HepG2 (cell line): ENCODE measurements around the gene CASKIN2. TPM values are rescaled to one million over a fixed set of nuclear protein-coding genes. Genes with fewer than 3 reads are reported as not detected.
A peak's percentile ranks its signal among the peaks of the same experiment; 100 is the strongest.

ENCODE experiments used
- BCL6 ChIP-seq: IDR thresholded peaks from 2 replicates; pipeline ENCODE4 v1.6.1; 2016; ENCODE audit warnings: missing genetic modification reagents, missing compliant biosample characterization
- CAMTA2 ChIP-seq: sonication (generic); formaldehyde crosslinking; IDR thresholded peaks from 2 replicates; pipeline ENCODE4 v1.4.0; 2020; ENCODE audit warnings: mild to moderate bottlenecking, missing genetic modification reagents, borderline replicate concordance
- CCDC6 ChIP-seq: sonication (generic); formaldehyde crosslinking; IDR thresholded peaks from 2 replicates; pipeline ENCODE4 v1.8.1; 2022; ENCODE audit warnings: mild to moderate bottlenecking, missing genetic modification reagents, moderate library complexity
- CENPBD1 ChIP-seq: sonication (generic); formaldehyde crosslinking; IDR thresholded peaks from 2 replicates; pipeline ENCODE4 v1.8.0; 2022; ENCODE audit warnings: missing genetic modification reagents, low read depth, mild to moderate bottlenecking, borderline replicate concordance
- EEA1 ChIP-seq: sonication (generic); formaldehyde crosslinking; IDR thresholded peaks from 2 replicates; pipeline ENCODE4 v1.5.1; 2020; ENCODE audit warnings: mild to moderate bottlenecking, missing genetic modification reagents, borderline replicate concordance
- ELF1 ChIP-seq: sonication (generic); formaldehyde crosslinking; IDR thresholded peaks from 2 replicates; pipeline ENCODE4 v1.4.0; 2020; ENCODE audit warnings: missing genetic modification reagents
- HBP1 ChIP-seq: IDR thresholded peaks from 2 replicates; pipeline ENCODE4 v1.6.1; 2016; ENCODE audit warnings: low read depth, control low read depth
- HMGA1 ChIP-seq: sonication (generic); formaldehyde crosslinking; conservative IDR thresholded peaks from 2 replicates; pipeline ENCODE4 v1.4.0; 2020; ENCODE audit warnings: missing genetic modification reagents
- HNRNPL ChIP-seq: fragments of 200-400 bp; formaldehyde crosslinking; IDR thresholded peaks from 2 replicates; pipeline ENCODE4 v1.6.1; 2017; ENCODE audit warnings: mild to moderate bottlenecking, low read depth, low read length
- HOXA3 ChIP-seq: sonication (generic); formaldehyde crosslinking; IDR thresholded peaks from 2 replicates; pipeline ENCODE4 v1.5.0; 2020; ENCODE audit warnings: missing genetic modification reagents
- MEIS2 ChIP-seq: sonication (generic); formaldehyde crosslinking; IDR thresholded peaks from 2 replicates; pipeline ENCODE4 v1.9.0; 2021; ENCODE audit warnings: mild to moderate bottlenecking, missing genetic modification reagents
- NFIC ChIP-seq: IDR thresholded peaks from 2 replicates; pipeline ENCODE4 v1.6.1; 2012; ENCODE audit warnings: mild to moderate bottlenecking, low read length, inconsistent platforms
- PBX2 ChIP-seq: IDR thresholded peaks from 2 replicates; pipeline ENCODE4 v1.6.1; 2016; ENCODE audit warnings: control low read depth
- PITX1 ChIP-seq: sonication (generic); formaldehyde crosslinking; IDR thresholded peaks from 2 replicates; pipeline ENCODE4 v1.5.1; 2020; ENCODE audit warnings: mild to moderate bottlenecking, missing genetic modification reagents
- PPARG ChIP-seq: conservative IDR thresholded peaks from 2 replicates; pipeline ENCODE4 v1.6.1; 2016; ENCODE audit warnings: missing biosample characterization, missing genetic modification reagents
- RARG ChIP-seq: sonication (generic); formaldehyde crosslinking; IDR thresholded peaks from 2 replicates; pipeline ENCODE4 v1.4.0; 2020; ENCODE audit warnings: low read depth, mild to moderate bottlenecking, missing genetic modification reagents
- SAP130 ChIP-seq: IDR thresholded peaks from 2 replicates; pipeline ENCODE4 v1.6.1; 2016; ENCODE audit warnings: low read depth
- SIN3B ChIP-seq: fragments of 150-350 bp; IDR thresholded peaks from 2 replicates; pipeline ENCODE4 v1.6.1; 2014; ENCODE audit warnings: low read length
- TARDBP ChIP-seq: sonication (generic); formaldehyde crosslinking; IDR thresholded peaks from 2 replicates; pipeline ENCODE4 v1.8.0; 2022; ENCODE audit warnings: mild to moderate bottlenecking, missing genetic modification reagents
- XBP1 ChIP-seq: sonication (generic); formaldehyde crosslinking; IDR thresholded peaks from 2 replicates; pipeline ENCODE4 v1.5.0; 2020; ENCODE audit warnings: missing genetic modification reagents
- ZC3H4 ChIP-seq: sonication (generic); formaldehyde crosslinking; IDR thresholded peaks from 2 replicates; pipeline ENCODE4 v1.4.0; 2020; ENCODE audit warnings: missing genetic modification reagents, borderline replicate concordance
- ZFY ChIP-seq: sonication (generic); formaldehyde crosslinking; IDR thresholded peaks from 2 replicates; pipeline ENCODE4 v1.4.0; 2020; ENCODE audit warnings: missing genetic modification reagents
- ZNF230 ChIP-seq: sonication (generic); formaldehyde crosslinking; IDR thresholded peaks from 2 replicates; pipeline ENCODE4 v1.4.0; 2020; ENCODE audit warnings: mild to moderate bottlenecking, missing genetic modification reagents
- ZNF232 ChIP-seq: sonication (generic); formaldehyde crosslinking; IDR thresholded peaks from 2 replicates; pipeline ENCODE4 v1.4.0; 2020; ENCODE audit warnings: missing genetic modification reagents, borderline replicate concordance
- ZNF496 ChIP-seq: sonication (generic); formaldehyde crosslinking; IDR thresholded peaks from 2 replicates; pipeline ENCODE4 v1.8.1; 2023; ENCODE audit warnings: mild to moderate bottlenecking, moderate library complexity, missing genetic modification reagents; ENCODE audit not compliant: insufficient replicate concordance
- ZNF619 ChIP-seq: sonication (generic); formaldehyde crosslinking; IDR thresholded peaks from 2 replicates; pipeline ENCODE4 v1.4.0; 2020; ENCODE audit warnings: mild to moderate bottlenecking, missing genetic modification reagents
- ZNF772 ChIP-seq: sonication (generic); formaldehyde crosslinking; IDR thresholded peaks from 2 replicates; pipeline ENCODE4 v1.5.0; 2020; ENCODE audit warnings: mild to moderate bottlenecking, missing genetic modification reagents
- ZNF777 ChIP-seq: sonication (generic); formaldehyde crosslinking; IDR thresholded peaks from 2 replicates; pipeline ENCODE4 v1.4.0; 2020; ENCODE audit warnings: missing genetic modification reagents
- polyA plus RNA-seq, 8 experiments: library from polyadenylated mRNA; depleted of rRNA in 3 of 8; stranded (reverse) in 7 of 8; unstranded in 1 of 8; fragments of >200 nt; fragmentation: Illumina TruSeq in 4 of 8; extraction: Trizol in 4 of 8; gene quantifications; 2 replicates each; pipeline versions ENCODE4 v1.2.1 to v1.2.3, GENCODE V29; 2011 to 2016; ENCODE audit warnings: low read depth in 4 of 8, missing spikeins in 1 of 8, mixed read lengths in 1 of 8; ENCODE audit not compliant: insufficient read depth in 1 of 8
- total RNA-seq, 5 experiments: library from RNA; depleted of rRNA; stranded (reverse); fragments of >200 nt; fragmentation: Illumina TruSeq; extraction: Trizol; gene quantifications; 2 replicates each; pipeline ENCODE4 v1.2.3, GENCODE V29; 2016; ENCODE audit warnings: low read depth in 1 of 5

CASKIN2 gene
- total and polyA plus RNA-seq, 2 of the 13 experiments (the other 11 are each of a cell fraction or from before 2014, with no cell fraction given) = 5.2 to 7.8 TPM

- TF ChIP-seq NFIC (peak; percentile 99; the same call in 1 of the 2 replicates), ZNF772 (CRISPR knock-in tag) (peak; percentile 95), ZFY (CRISPR knock-in tag) (peak; percentile 91), ZNF232 (CRISPR knock-in tag) (peak; percentile 87; the same call in 1 of the 2 replicates), RARG (CRISPR knock-in tag) (no peak), HBP1 (CRISPR knock-in tag) (peak; percentile 77; the same call in 1 of the 2 replicates), PPARG (peak; percentile 100), TARDBP (CRISPR knock-in tag) (peak; percentile 96), PBX2 (CRISPR knock-in tag) (0 out of 2 replicates have a peak, but pooled peaks have one; percentile 29), PITX1 (CRISPR knock-in tag) (peak; percentile 94), CCDC6 (CRISPR knock-in tag) (peak; percentile 70; the same call in 1 of the 2 replicates), HNRNPL (peak; percentile 94), CAMTA2 (no peak; the same call in 1 of the 2 replicates), ZNF777 (CRISPR knock-in tag) (peak; percentile 68; the same call in 1 of the 2 replicates), HMGA1 (CRISPR knock-in tag) (no peak), ELF1 (CRISPR knock-in tag) (peak; percentile 58), SIN3B (no peak), MEIS2 (peak; percentile 89), CENPBD1 (CRISPR knock-in tag) (no peak), BCL6 (CRISPR knock-in tag) (peak; percentile 79), ZC3H4 (CRISPR knock-in tag) (no peak), ZNF496 (CRISPR knock-in tag) (no peak), SAP130 (CRISPR knock-in tag) (peak; percentile 95), HOXA3 (CRISPR knock-in tag) (peak; percentile 94), EEA1 (no peak), ZNF230 (CRISPR knock-in tag) (0 out of 2 replicates have a peak, but pooled peaks have one; percentile 15), ZNF619 (CRISPR knock-in tag) (peak; percentile 73; the same call in 1 of the 2 replicates), XBP1 (no peak)
Observed at GRCh38 chr17:75511610-75512575, 3.4 kb downstream of the CASKIN2 start (continued).
